Neural cell (in vitro differentiated cells): ENCODE results near the gene IGSF21. TPM values are rescaled to one million over a fixed set of nuclear protein-coding genes. Genes with fewer than 3 reads are reported as not detected.

Experiments
- H2AFZ ChIP-seq: fragments of 200-600, 300-800 bp; sonication (generic), shearing (Covaris generic); 2 replicates; pipeline ENCODE4 v1.6.0; 2014; ENCODE audit warnings: low read depth, mild to moderate bottlenecking, antibody characterized with exemption, low read length, moderate library complexity
- H3F3A ChIP-seq: fragments of 200-600 bp; shearing (Covaris generic); 2 replicates; pipeline ENCODE4 v1.6.1; 2016; ENCODE audit warnings: mild to moderate bottlenecking, moderate library complexity, mixed read lengths, antibody characterized with exemption, low read length; ENCODE audit not compliant: insufficient read depth, poor library complexity, severe bottlenecking
- H3K27ac ChIP-seq: fragments of 200-600, 300-800 bp; sonication (generic), shearing (Covaris generic); 2 replicates; pipeline ENCODE4 v1.5.1; 2014; ENCODE audit warnings: mild to moderate bottlenecking, low read length, moderate library complexity
- H3K27me3 ChIP-seq: fragments of 300-800, 200-600 bp; sonication (generic), shearing (Covaris generic); 2 replicates; pipeline ENCODE4 v1.6.0; 2014; ENCODE audit warnings: mild to moderate bottlenecking, low read depth, low read length, moderate library complexity; ENCODE audit not compliant: insufficient read depth
- H3K36me3 ChIP-seq: fragments of 300-800, 200-600 bp; sonication (generic), shearing (Covaris generic); 2 replicates; pipeline ENCODE4 v1.5.1; 2014; ENCODE audit warnings: mild to moderate bottlenecking, antibody characterized with exemption, low read length, moderate library complexity; ENCODE audit not compliant: insufficient read depth
- H3K4me2 ChIP-seq: fragments of 300-800, 200-600 bp; sonication (generic), shearing (Covaris generic); 2 replicates; pipeline ENCODE4 v1.6.0; 2014; ENCODE audit warnings: mild to moderate bottlenecking, low read length
- H3K4me3 ChIP-seq: fragments of 300-800, 200-600 bp; sonication (generic), shearing (Covaris generic); 2 replicates; pipeline ENCODE4 v1.5.1; 2014; ENCODE audit warnings: mild to moderate bottlenecking, low read length, moderate library complexity
- H3K79me2 ChIP-seq: fragments of 200-600 bp; shearing (Covaris generic); replicated peaks from 2 replicates; pipeline ENCODE4 v1.6.0; 2014; ENCODE audit warnings: mild to moderate bottlenecking, low read length, moderate library complexity; ENCODE audit not compliant: insufficient read depth
- H3K9ac ChIP-seq: fragments of 300-800, 200-600 bp; sonication (generic), shearing (Covaris generic); 2 replicates; pipeline ENCODE4 v1.6.1; 2016; ENCODE audit warnings: mild to moderate bottlenecking, low read length, mixed read lengths
- H3K9me2 ChIP-seq: fragments of 200-600 bp; shearing (Covaris generic); 2 replicates; pipeline ENCODE4 v1.6.1; 2016; ENCODE audit warnings: mild to moderate bottlenecking, low read length, mixed read lengths; ENCODE audit not compliant: insufficient read depth
- H3K9me3 ChIP-seq: fragments of 200-600, 300-800 bp; sonication (generic), shearing (Covaris generic); 2 replicates; pipeline ENCODE4 v1.6.1; 2016; ENCODE audit warnings: mild to moderate bottlenecking, mixed run types, low read length, moderate library complexity, mixed read lengths
- H4K20me1 ChIP-seq: fragments of 200-600 bp; shearing (Covaris generic); 2 replicates; pipeline ENCODE4 v1.6.1; 2016; ENCODE audit warnings: mild to moderate bottlenecking, mixed run types; ENCODE audit not compliant: insufficient read depth
- EP300 ChIP-seq: fragments of 450-650 bp; conservative IDR thresholded peaks from 2 replicates; pipeline ENCODE4 v1.6.1; 2014; ENCODE audit warnings: antibody characterized with exemption, mild to moderate bottlenecking, moderate library complexity; ENCODE audit not compliant: poor library complexity, severe bottlenecking
- EZH2 ChIP-seq: fragments of 200-600, 300-800 bp; shearing (Covaris generic), sonication (generic); IDR thresholded peaks from 2 replicates; pipeline ENCODE4 v1.6.1; 2014; ENCODE audit warnings: antibody characterized with exemption, low read length, borderline replicate concordance, mild to moderate bottlenecking; ENCODE audit not compliant: insufficient read depth, poor library complexity, severe bottlenecking
- MXI1 ChIP-seq: fragments of 450-650 bp; conservative IDR thresholded peaks from 2 replicates; pipeline ENCODE4 v1.6.1; 2014; ENCODE audit warnings: antibody characterized with exemption, mild to moderate bottlenecking; ENCODE audit not compliant: poor library complexity, severe bottlenecking
- POLR2AphosphoS5 ChIP-seq: IDR thresholded peaks from 2 replicates; pipeline ENCODE4 v1.6.1; 2012
- RAD21 ChIP-seq: fragments of 450-650 bp; conservative IDR thresholded peaks from 2 replicates; pipeline ENCODE4 v1.6.1; 2014; ENCODE audit warnings: antibody characterized with exemption, mild to moderate bottlenecking, moderate library complexity
- SMC3 ChIP-seq: fragments of 450-650 bp; conservative IDR thresholded peaks from 2 replicates; pipeline ENCODE4 v1.6.1; 2014; ENCODE audit warnings: antibody characterized with exemption, mild to moderate bottlenecking, moderate library complexity; ENCODE audit not compliant: poor library complexity
- TAF1 ChIP-seq: IDR thresholded peaks from 2 replicates; pipeline ENCODE4 v1.6.1; 2012; ENCODE audit warnings: low read depth
- polyA plus RNA-seq: library from polyadenylated mRNA; depleted of rRNA; stranded (reverse); fragments of >200 nt; gene quantifications from 2 replicates; pipeline ENCODE4 v1.2.3, GENCODE V29; 2014
- TF ChIP-seq, protein P1 (sequence below): IDR thresholded peaks from 2 replicates; pipeline ENCODE4 v1.6.1; 2012; ENCODE audit warnings: borderline replicate concordance
- TF ChIP-seq, protein P2 (sequence below): fragments of 450-650 bp; IDR thresholded peaks from 2 replicates; pipeline ENCODE4 v1.5.1; 2014; ENCODE audit warnings: antibody characterized with exemption, mild to moderate bottlenecking, moderate library complexity; ENCODE audit not compliant: poor library complexity, severe bottlenecking

IGSF21 gene
- polyA plus RNA-seq, 1 donor from 2014 or later, result 2.4 TPM

DNA sequence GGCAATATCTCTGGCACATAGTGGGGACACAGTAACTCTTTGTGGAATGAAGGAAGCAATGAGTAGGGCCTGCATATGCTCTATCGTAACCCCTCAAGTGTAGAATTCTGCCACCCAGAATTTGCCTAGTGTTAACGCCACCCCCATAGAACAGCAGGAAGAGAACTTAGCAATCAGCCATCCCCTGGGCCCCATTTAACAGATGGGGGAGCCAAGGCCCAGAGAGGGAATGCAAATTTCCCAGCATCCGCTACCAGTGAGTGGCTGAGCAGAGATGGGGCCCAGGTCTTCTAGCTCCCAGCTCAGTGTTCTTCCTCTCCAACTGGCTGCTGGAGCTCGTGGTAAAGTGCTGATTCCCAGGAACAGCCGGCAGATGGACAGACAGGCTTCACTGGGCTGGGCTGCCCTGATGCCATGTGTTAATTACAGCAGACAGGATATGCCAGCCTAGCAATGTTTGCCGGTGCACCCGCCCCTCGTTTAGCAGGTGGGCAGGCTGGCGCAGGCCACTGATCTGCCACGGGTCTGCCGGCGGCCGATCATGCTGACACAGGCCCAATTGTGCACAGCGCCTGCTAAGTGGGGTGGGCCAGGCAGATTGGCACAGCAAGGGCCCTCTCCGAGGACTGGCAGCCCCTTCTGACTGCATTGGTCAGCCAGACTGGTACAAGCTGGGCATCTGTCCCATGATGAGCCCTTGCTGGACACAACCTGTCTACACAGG, 171.9 kb downstream of the IGSF21 start:
- Histone ChIP-seq H3K4me2 (no peak overlapping the region), H3F3A (peaks cover 5% of the 10 kb centered on the region), H4K20me1 (no peaks in the 10 kb centered on the region), H3K27ac (no peak overlapping the region), H3K27me3 (no peaks in the 10 kb centered on the region), H3K9me2 (no peaks in the 10 kb centered on the region), H3K9ac (no peak overlapping the region), H2AFZ (no peak overlapping the region), H3K9me3 (no peaks in the 10 kb centered on the region), H3K79me2 (no peaks in the 10 kb centered on the region), H3K4me3 (no peak overlapping the region), H3K36me3 (no peaks in the 10 kb centered on the region)
- TF ChIP-seq, protein P1, sequence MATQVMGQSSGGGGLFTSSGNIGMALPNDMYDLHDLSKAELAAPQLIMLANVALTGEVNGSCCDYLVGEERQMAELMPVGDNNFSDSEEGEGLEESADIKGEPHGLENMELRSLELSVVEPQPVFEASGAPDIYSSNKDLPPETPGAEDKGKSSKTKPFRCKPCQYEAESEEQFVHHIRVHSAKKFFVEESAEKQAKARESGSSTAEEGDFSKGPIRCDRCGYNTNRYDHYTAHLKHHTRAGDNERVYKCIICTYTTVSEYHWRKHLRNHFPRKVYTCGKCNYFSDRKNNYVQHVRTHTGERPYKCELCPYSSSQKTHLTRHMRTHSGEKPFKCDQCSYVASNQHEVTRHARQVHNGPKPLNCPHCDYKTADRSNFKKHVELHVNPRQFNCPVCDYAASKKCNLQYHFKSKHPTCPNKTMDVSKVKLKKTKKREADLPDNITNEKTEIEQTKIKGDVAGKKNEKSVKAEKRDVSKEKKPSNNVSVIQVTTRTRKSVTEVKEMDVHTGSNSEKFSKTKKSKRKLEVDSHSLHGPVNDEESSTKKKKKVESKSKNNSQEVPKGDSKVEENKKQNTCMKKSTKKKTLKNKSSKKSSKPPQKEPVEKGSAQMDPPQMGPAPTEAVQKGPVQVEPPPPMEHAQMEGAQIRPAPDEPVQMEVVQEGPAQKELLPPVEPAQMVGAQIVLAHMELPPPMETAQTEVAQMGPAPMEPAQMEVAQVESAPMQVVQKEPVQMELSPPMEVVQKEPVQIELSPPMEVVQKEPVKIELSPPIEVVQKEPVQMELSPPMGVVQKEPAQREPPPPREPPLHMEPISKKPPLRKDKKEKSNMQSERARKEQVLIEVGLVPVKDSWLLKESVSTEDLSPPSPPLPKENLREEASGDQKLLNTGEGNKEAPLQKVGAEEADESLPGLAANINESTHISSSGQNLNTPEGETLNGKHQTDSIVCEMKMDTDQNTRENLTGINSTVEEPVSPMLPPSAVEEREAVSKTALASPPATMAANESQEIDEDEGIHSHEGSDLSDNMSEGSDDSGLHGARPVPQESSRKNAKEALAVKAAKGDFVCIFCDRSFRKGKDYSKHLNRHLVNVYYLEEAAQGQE, result no peak
- TF ChIP-seq EZH2 (no peak), RAD21 (no peak), EP300 (no peak)
- TF ChIP-seq, protein P2, sequence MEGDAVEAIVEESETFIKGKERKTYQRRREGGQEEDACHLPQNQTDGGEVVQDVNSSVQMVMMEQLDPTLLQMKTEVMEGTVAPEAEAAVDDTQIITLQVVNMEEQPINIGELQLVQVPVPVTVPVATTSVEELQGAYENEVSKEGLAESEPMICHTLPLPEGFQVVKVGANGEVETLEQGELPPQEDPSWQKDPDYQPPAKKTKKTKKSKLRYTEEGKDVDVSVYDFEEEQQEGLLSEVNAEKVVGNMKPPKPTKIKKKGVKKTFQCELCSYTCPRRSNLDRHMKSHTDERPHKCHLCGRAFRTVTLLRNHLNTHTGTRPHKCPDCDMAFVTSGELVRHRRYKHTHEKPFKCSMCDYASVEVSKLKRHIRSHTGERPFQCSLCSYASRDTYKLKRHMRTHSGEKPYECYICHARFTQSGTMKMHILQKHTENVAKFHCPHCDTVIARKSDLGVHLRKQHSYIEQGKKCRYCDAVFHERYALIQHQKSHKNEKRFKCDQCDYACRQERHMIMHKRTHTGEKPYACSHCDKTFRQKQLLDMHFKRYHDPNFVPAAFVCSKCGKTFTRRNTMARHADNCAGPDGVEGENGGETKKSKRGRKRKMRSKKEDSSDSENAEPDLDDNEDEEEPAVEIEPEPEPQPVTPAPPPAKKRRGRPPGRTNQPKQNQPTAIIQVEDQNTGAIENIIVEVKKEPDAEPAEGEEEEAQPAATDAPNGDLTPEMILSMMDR, result no peak

DNA sequence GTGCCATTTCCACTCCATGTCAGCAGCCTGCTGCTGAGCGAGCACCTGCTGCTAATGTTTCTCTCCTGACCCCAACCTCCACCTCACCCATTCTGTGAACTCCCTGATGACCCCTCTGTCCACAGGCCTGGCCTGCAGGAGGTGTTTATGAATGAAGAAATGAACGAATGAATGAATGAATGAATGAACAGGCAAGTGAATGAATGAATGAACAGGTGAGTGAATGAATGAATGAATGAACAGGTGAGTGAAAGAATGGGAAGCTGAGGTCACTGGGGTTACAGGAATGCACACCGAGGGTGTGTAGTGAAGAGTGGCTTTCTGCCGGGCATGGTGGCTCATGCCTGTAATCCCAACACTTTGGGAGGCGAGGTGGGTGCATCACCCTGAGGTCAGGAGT, 173.4 kb downstream of the IGSF21 start:
- H3K36me3 ChIP-seq, result no peaks in the 10 kb centered on the region
- no peak overlapping the region for H2AFZ ChIP-seq
- H3F3A ChIP-seq, result peaks cover 5% of the 10 kb centered on the region
- H3K4me3 ChIP-seq, result no peak overlapping the region
- no peaks in the 10 kb centered on the region for H4K20me1 ChIP-seq
- no peak overlapping the region for H3K4me2 ChIP-seq
- H3K79me2 ChIP-seq, result no peaks in the 10 kb centered on the region
- TF ChIP-seq, protein P2, result no peak
- TF ChIP-seq MXI1 (no peak), RAD21 (no peak), EP300 (no peak), POLR2AphosphoS5 (no peak), TAF1 (no peak), EZH2 (no peak), SMC3 (no peak)
- TF ChIP-seq, protein P1, result no peak
- H3K27me3 ChIP-seq, result no peaks in the 10 kb centered on the region
- no peak overlapping the region for H3K27ac ChIP-seq
- no peaks in the 10 kb centered on the region for H3K9me3 ChIP-seq
- H3K9ac ChIP-seq, result no peak overlapping the region
- no peaks in the 10 kb centered on the region for H3K9me2 ChIP-seq
